Measurements from ENCODE around the gene CXCL8.
"Not testable (repeated sequence)": the region's sequence is repeated elsewhere in the genome, so short reads cannot be mapped to it uniquely, and the experiment has no call there.

CXCL8 gene

GRCh38 chr4:73743795-73744194 lies 3.4 kb downstream of the CXCL8 start:
- no peak for DNase-seq (ENCODE audit: low read depth in 2 of 2)

- DNase-seq (ENCODE audit: low read depth in 2 of 2), result no peak
Measured at GRCh38 chr4:73744203-73744602, 3.8 kb downstream of the CXCL8 start.

- DNase-seq (ENCODE audit: low read depth in 2 of 2), result no peak
Measured at GRCh38 chr4:73750730-73751129, 10.4 kb downstream of the CXCL8 start.

- no peak for DNase-seq (ENCODE audit: low read depth in 2 of 2)
Measured at GRCh38 chr4:73751166-73751565, 10.8 kb downstream of the CXCL8 start.

GRCh38 chr4:73751830-73752229 lies 11.5 kb downstream of the CXCL8 start:
- DNase-seq (ENCODE audit: low read depth in 2 of 2), result no peak

- DNase-seq (ENCODE audit: low read depth in 2 of 2), result no peak
Measured at GRCh38 chr4:73752424-73752823, 12.1 kb downstream of the CXCL8 start.

GRCh38 chr4:73753215-73753614 lies 12.8 kb downstream of the CXCL8 start:
- DNase-seq (ENCODE audit: low read depth in 2 of 2), result no peak

GRCh38 chr4:73754934-73755333 lies 14.6 kb downstream of the CXCL8 start:
- no peak for DNase-seq (ENCODE audit: low read depth in 2 of 2)

GRCh38 chr4:73759357-73759756 lies 19.0 kb downstream of the CXCL8 start:
- DNase-seq (ENCODE audit: low read depth in 2 of 2), result no peak

GRCh38 chr4:73761856-73762255 lies 21.5 kb downstream of the CXCL8 start:
- DNase-seq (ENCODE audit: low read depth in 2 of 2), result no peak

GRCh38 chr4:73762409-73762808 lies 22.0 kb downstream of the CXCL8 start:
- DNase-seq (ENCODE audit: low read depth in 2 of 2), result no peak

- DNase-seq (ENCODE audit: low read depth in 2 of 2), result no peak
Measured at GRCh38 chr4:73763877-73764276, 23.5 kb downstream of the CXCL8 start.

GRCh38 chr4:73764513-73764912 lies 24.1 kb downstream of the CXCL8 start:
- no peak for DNase-seq (ENCODE audit: low read depth in 2 of 2)

- DNase-seq (ENCODE audit: low read depth in 2 of 2), result no peak
Measured at GRCh38 chr4:73765296-73765695, 24.9 kb downstream of the CXCL8 start.

- DNase-seq (ENCODE audit: low read depth in 2 of 2), result no peak
Measured at GRCh38 chr4:73770917-73771316, 30.5 kb downstream of the CXCL8 start.

GRCh38 chr4:73772363-73772762 lies 32.0 kb downstream of the CXCL8 start:
- no peak for DNase-seq (ENCODE audit: low read depth in 2 of 2)

- DNase-seq (ENCODE audit: low read depth in 2 of 2), result not testable (repeated sequence)
Measured at GRCh38 chr4:73774406-73774805, 34.0 kb downstream of the CXCL8 start.

- DNase-seq (ENCODE audit: low read depth in 2 of 2), result no peak
Measured at GRCh38 chr4:73776321-73776729, 36.0 kb downstream of the CXCL8 start.

- no peak for DNase-seq (ENCODE audit: low read depth in 2 of 2)
Measured at GRCh38 chr4:73777612-73778011, 37.2 kb downstream of the CXCL8 start.

GRCh38 chr4:73780243-73780642 lies 39.9 kb downstream of the CXCL8 start:
- DNase-seq (ENCODE audit: low read depth in 2 of 2), result no peak

- DNase-seq (ENCODE audit: low read depth in 2 of 2), result no peak
Measured at GRCh38 chr4:73780834-73781233, 40.5 kb downstream of the CXCL8 start.

GRCh38 chr4:73788411-73788810 lies 48.0 kb downstream of the CXCL8 start:
- no peak for DNase-seq (ENCODE audit: low read depth in 2 of 2)
